Left lung (tissue), 10 donors: ENCODE results near the gene GALC. TPM values are rescaled to one million over a fixed set of nuclear protein-coding genes. Genes with fewer than 3 reads are reported as not detected.

Source experiments
- ATAC-seq: fragments of 200-7000 bp; cut with Tn5 transposase; one replicate; pipeline ENCODE4 v1.9.1; 2020; ENCODE audit warnings: moderate library complexity
- DNase-seq, 4 donors: peaks; one replicate each; pipeline ENCODE4 v3.0.0-alpha.2; 2013 to 2020
- H3K27ac ChIP-seq, 2 donors: fragments of 200-600 bp; sonication (generic) in 1 of 2; one replicate each; pipeline versions ENCODE4 v1.5.0 to v1.8.0; 2020 to 2021
- H3K27me3 ChIP-seq, 2 donors: fragments of 200-600 bp; sonication (generic) in 1 of 2; one replicate each; pipeline versions ENCODE4 v1.5.0 to v1.8.0; 2020 to 2021
- H3K36me3 ChIP-seq, 2 donors: fragments of 200-600 bp; sonication (generic) in 1 of 2; one replicate each; pipeline versions ENCODE4 v1.5.0 to v1.8.0; 2020 to 2021
- H3K4me1 ChIP-seq, 2 donors: fragments of 200-600 bp; one replicate each; pipeline ENCODE4 v1.8.0; 2021
- H3K4me3 ChIP-seq, 2 donors: fragments of 200-600 bp; sonication (generic) in 1 of 2; one replicate each; pipeline versions ENCODE4 v1.5.0 to v1.8.0; 2020 to 2021; ENCODE audit warnings: mild to moderate bottlenecking in 1 of 2
- H3K9me3 ChIP-seq, 2 donors: fragments of 200-600 bp; sonication (generic) in 1 of 2; one replicate each; pipeline versions ENCODE4 v1.5.0 to v1.8.0; 2020 to 2021
- intact Hi-C, 2 donors: fragments of 100-400 bp; cut with DNase I; formaldehyde crosslinking; loops; one replicate each; pipeline versions ENCODE4 v1.11.2 to v1.14.2; 2022
- polyA plus RNA-seq, 6 donors: library from polyadenylated mRNA; unstranded; fragments of 120-200 nt; gene quantifications; one replicate each; pipeline ENCODE4 v1.2.1, GENCODE V29; 2013; ENCODE audit not compliant: insufficient read length in 6 of 6
- total RNA-seq, 2 donors: library from RNA; stranded (reverse); fragmentation: NEBNext Ultra II Directional; extraction: Animal tissue kit (Norgen Biotek cat#: 25700); gene quantifications; one replicate each; pipeline ENCODE4 v1.2.1, GENCODE V29; 2021
- TF ChIP-seq, protein P1 (sequence below), 2 donors: fragments of 200-600 bp; sonication (generic) in 1 of 2; IDR thresholded peaks; one replicate each; pipeline versions ENCODE4 v1.5.0 to v1.8.0; 2021; ENCODE audit warnings: antibody characterized with exemption in 2 of 2
- donor health status: DM: no; HTN: yes; CAD: no.
- donor health status: DM: no; HTN: no; CAD: no.

GALC gene
- total and polyA plus RNA-seq, 8 donors: 29.3 to 48.3 (median 33.2) TPM

DNA sequence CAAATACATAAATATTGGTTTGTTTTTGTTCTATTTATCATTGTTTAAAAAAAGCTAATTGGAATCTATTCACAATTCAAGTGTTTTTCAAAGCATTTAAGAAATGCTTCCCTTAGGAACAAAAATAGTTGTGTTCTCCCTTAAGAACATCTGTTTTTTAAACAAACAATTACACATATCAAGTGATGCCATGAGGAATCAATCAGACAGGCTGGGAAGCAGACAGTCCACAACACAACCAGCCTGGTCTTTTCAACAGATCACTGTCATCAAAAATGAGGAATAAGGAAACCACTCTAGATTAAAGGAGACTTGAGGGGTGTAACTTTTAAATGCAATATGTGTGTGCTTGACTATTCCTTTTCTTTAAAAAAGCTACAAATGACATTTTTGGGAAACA, 25.5 kb downstream of the GALC start:
- DNase-seq (peak in 1 of 4 donors; percentile 17), ATAC-seq (no peak)
- H3K9me3 ChIP-seq: no peaks in the 10 kb centered on the region
- intact Hi-C loops: no loop called here
- H3K4me1 ChIP-seq: no peaks in the 10 kb centered on the region
- no peaks in the 10 kb centered on the region for H3K27me3 ChIP-seq
- H3K36me3 ChIP-seq: peaks cover 0 to 63% of the 10 kb centered on the region in 2 donors
- TF ChIP-seq, protein P1, sequence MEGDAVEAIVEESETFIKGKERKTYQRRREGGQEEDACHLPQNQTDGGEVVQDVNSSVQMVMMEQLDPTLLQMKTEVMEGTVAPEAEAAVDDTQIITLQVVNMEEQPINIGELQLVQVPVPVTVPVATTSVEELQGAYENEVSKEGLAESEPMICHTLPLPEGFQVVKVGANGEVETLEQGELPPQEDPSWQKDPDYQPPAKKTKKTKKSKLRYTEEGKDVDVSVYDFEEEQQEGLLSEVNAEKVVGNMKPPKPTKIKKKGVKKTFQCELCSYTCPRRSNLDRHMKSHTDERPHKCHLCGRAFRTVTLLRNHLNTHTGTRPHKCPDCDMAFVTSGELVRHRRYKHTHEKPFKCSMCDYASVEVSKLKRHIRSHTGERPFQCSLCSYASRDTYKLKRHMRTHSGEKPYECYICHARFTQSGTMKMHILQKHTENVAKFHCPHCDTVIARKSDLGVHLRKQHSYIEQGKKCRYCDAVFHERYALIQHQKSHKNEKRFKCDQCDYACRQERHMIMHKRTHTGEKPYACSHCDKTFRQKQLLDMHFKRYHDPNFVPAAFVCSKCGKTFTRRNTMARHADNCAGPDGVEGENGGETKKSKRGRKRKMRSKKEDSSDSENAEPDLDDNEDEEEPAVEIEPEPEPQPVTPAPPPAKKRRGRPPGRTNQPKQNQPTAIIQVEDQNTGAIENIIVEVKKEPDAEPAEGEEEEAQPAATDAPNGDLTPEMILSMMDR (IDR thresholded peaks at IDR 0.05): no peak
- H3K27ac ChIP-seq: no peak overlapping the region
- no peak overlapping the region for H3K4me3 ChIP-seq

DNA sequence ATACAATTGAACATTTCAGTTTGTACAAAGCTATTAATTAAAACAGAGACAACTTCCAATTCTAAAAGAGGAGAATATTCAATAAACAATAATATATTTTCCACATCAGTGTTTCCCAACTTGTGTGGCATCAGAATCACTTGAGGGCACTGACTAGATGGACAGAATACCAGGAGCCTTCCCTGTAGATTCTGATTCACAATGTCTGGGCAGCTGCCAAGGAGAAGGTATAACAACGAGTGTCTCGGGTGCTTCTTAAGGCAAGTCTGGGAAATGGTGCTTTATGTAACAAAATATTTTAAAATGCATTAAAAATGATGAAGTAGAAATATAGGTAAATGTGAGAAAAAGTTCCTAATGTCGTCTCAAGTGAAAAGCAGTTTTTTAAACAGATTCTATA, 26.2 kb downstream of the GALC start:
- TF ChIP-seq, protein P1 (IDR thresholded peaks at IDR 0.05): no peak
- Histone ChIP-seq H3K4me1 (no peaks in the 10 kb centered on the region), H3K9me3 (no peaks in the 10 kb centered on the region)

DNA sequence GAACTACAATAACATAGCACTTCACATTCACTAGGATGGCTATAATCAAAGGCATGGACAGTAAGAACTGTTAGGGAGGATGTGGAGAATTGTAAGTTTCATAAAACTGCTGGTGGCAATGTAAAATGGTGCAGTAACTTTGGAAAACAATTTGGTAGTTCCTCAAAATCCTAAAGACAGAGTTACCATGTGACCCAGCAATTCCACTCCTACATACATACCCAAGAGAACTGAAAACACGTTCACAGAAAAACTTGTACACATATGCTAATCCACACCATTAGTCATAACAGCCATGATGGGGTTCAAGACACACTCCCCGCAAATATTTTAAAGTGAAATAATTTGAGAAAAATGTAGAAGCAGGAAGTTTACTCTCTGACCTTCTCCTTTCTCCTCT, 31.7 kb downstream of the GALC start:
- no peaks in the 10 kb centered on the region for H3K27me3 ChIP-seq
- peaks cover 0 to 62% of the 10 kb centered on the region in 2 donors for H3K36me3 ChIP-seq
- intact Hi-C loops: no loop called here
- H3K9me3 ChIP-seq: no peaks in the 10 kb centered on the region
- ATAC-seq (no peak), DNase-seq (no peak)
- TF ChIP-seq, protein P1 (IDR thresholded peaks at IDR 0.05): no peak
- H3K4me3 ChIP-seq: no peak overlapping the region
- no peaks in the 10 kb centered on the region for H3K4me1 ChIP-seq
- no peak overlapping the region for H3K27ac ChIP-seq

More for the DNA sequence above, 26.2 kb downstream of the GALC start:
- Histone ChIP-seq H3K4me3 (no peak overlapping the region), H3K27me3 (no peaks in the 10 kb centered on the region), H3K27ac (no peak overlapping the region), H3K36me3 (peaks cover 0 to 65% of the 10 kb centered on the region in 2 donors)
- intact Hi-C loops: no loop called here
- DNase-seq (no peak), ATAC-seq (no peak)

DNA sequence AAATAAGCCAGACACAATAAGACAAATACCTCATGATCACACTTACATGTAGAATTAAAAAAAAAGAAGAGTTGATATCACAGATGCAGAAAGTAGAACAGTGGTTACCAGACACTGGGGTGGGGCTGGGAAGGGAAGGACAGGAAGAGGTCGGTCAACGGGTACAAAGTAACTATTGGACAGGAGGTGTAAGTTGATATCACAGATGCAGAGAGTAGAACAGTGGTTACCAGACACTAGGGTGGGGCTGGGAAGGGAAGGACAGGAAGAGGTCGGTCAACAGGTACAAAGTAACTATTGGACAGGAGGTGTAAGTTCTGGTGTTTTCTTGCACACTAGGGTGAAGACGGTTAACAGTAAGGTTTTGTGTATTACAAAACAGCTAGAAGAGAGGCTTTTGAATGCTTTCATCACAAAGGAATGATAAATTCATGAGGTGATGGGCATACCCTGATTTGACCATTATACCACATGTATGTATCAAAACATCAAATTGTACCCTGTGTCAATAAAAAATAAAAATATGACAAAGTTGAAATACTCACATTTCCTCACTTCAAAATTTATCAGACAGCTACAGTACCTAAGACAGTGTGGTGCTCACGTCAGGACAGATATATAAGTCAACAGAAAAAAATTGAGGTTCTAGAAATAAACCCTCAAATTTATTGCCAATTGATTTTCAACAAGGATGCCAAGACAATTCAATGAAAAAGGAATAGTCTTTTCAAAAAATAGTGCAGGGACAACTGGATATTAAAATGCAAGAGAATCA, 32.8 kb downstream of the GALC start:
- no peaks in the 10 kb centered on the region for H3K27me3 ChIP-seq
- H3K4me3 ChIP-seq: no peak overlapping the region
- ATAC-seq (no peak), DNase-seq (no peak)
- H3K36me3 ChIP-seq: peaks cover 0 to 58% of the 10 kb centered on the region in 2 donors
- no peaks in the 10 kb centered on the region for H3K4me1 ChIP-seq
- TF ChIP-seq, protein P1 (IDR thresholded peaks at IDR 0.05): no peak
- intact Hi-C loops: no loop called here
- no peak overlapping the region for H3K27ac ChIP-seq
- no peaks in the 10 kb centered on the region for H3K9me3 ChIP-seq

DNA sequence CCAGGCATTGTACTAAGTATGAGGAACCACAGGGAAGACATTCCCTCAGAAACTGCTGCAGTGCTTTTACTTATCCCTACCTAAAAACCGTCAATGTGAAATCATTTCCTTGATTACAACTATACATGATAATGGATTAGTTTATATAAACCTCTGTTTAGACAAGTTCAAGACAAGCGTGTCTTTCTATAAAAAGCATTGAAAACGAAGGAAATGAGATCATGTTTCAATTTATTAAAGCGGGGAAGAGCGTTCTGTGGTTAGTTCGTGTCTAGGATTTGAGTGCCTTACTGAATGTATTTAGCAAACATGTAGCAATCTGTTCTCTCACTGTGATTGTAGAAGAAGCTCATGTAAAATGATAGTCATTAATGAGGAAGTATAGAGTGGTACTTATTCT, 37.5 kb downstream of the GALC start:
- Histone ChIP-seq H3K36me3 (peaks cover 0 to 21% of the 10 kb centered on the region in 2 donors), H3K4me3 (no peak overlapping the region), H3K27ac (no peak overlapping the region), H3K27me3 (no peaks in the 10 kb centered on the region), H3K4me1 (peaks cover 0 to 15% of the 10 kb centered on the region in 2 donors), H3K9me3 (no peaks in the 10 kb centered on the region)
- ATAC-seq: no peak
- intact Hi-C loops: no loop called here
- DNase-seq: no peak
- TF ChIP-seq, protein P1 (IDR thresholded peaks at IDR 0.05): no peak
